CD14-positive monocyte (primary cell): Measurements from ENCODE around the gene CHRNB4. TPM values are rescaled to one million over a fixed set of nuclear protein-coding genes. Genes with fewer than 3 reads are reported as not detected.

Source experiments
- DNase-seq, 3 donors: peaks; one replicate each; pipeline ENCODE4 v3.0.0-alpha.2; 2011 to 2022
- H2AFZ ChIP-seq: 2 replicates; pipeline ENCODE4 v1.6.0; 2012; ENCODE audit warnings: mild to moderate bottlenecking, low read depth, low read length, inconsistent platforms; ENCODE audit not compliant: insufficient read depth, poor library complexity, severe bottlenecking
- H3K27ac ChIP-seq, 2 donors: 1 replicate in 1 of 2; 2 replicates in 1 of 2; pipeline ENCODE4 v1.5.1; 2012 to 2013; ENCODE audit warnings: low read length in 2 of 2, control low read depth in 1 of 2, inconsistent platforms in 1 of 2, low read depth in 1 of 2, mild to moderate bottlenecking in 1 of 2
- H3K27me3 ChIP-seq, 2 donors: one replicate each; pipeline versions ENCODE4 v1.6.0 to v1.6.1; 2011 to 2013; ENCODE audit warnings: low read length in 2 of 2; ENCODE audit not compliant: control insufficient read depth in 2 of 2, insufficient read depth in 2 of 2
- H3K36me3 ChIP-seq, 2 donors: replicated peaks in 1 of 2; 1 replicate in 1 of 2; 2 replicates in 1 of 2; pipeline versions ENCODE4 v1.5.1 to v1.6.1; 2012 to 2013; ENCODE audit warnings: low read length in 2 of 2, control low read depth in 1 of 2, inconsistent platforms in 1 of 2, mild to moderate bottlenecking in 1 of 2; ENCODE audit not compliant: insufficient read depth in 2 of 2, control insufficient read depth in 1 of 2
- H3K4me1 ChIP-seq, 2 donors: 1 replicate in 1 of 2; 2 replicates in 1 of 2; pipeline versions ENCODE4 v1.5.1 to v1.6.1; 2012 to 2013; ENCODE audit warnings: low read length in 2 of 2, control low read depth in 1 of 2, inconsistent platforms in 1 of 2, mild to moderate bottlenecking in 1 of 2, moderate library complexity in 1 of 2; ENCODE audit not compliant: insufficient read depth in 2 of 2, control insufficient read depth in 1 of 2
- H3K4me2 ChIP-seq: replicated peaks from 2 replicates; pipeline ENCODE3; 2012; ENCODE audit warnings: low read length, moderate library complexity, mild to moderate bottlenecking; ENCODE audit not compliant: poor library complexity, severe bottlenecking; ENCODE audit errors: extremely low read depth
- H3K4me3 ChIP-seq, 3 experiments: fragments of 200-600 bp in 1 of 3; sonication (generic) in 1 of 3; replicated peaks in 1 of 3; 1 replicate in 2 of 3; 2 replicates in 1 of 3; pipeline ENCODE4 v1.5.1; 2011 to 2013; ENCODE audit warnings: low read length in 3 of 3, mild to moderate bottlenecking in 3 of 3, control low read depth in 2 of 3, low read depth in 2 of 3, inconsistent platforms in 1 of 3, moderate library complexity in 1 of 3
- H3K79me2 ChIP-seq: 2 replicates; pipeline ENCODE4 v1.6.0; 2012; ENCODE audit warnings: mild to moderate bottlenecking, control low read depth, inconsistent platforms, low read length, moderate library complexity; ENCODE audit not compliant: insufficient read depth
- H3K9ac ChIP-seq: 2 replicates; pipeline ENCODE4 v1.6.0; 2017; ENCODE audit warnings: low read length, mild to moderate bottlenecking; ENCODE audit not compliant: insufficient read depth, poor library complexity, severe bottlenecking
- H3K9me3 ChIP-seq, 2 donors: replicated peaks in 1 of 2; 1 replicate in 1 of 2; 2 replicates in 1 of 2; pipeline versions ENCODE4 v1.5.1 to v1.6.1; 2012 to 2013; ENCODE audit warnings: low read length in 2 of 2, control low read depth in 1 of 2; ENCODE audit not compliant: control insufficient read depth in 1 of 2, insufficient read depth in 1 of 2
- H4K20me1 ChIP-seq: 2 replicates; pipeline ENCODE4 v1.6.0; 2012; ENCODE audit warnings: mild to moderate bottlenecking, low read length, control low read depth, moderate library complexity; ENCODE audit not compliant: insufficient read depth
- H3K27ac Mint-ChIP-seq, 7 donors: one replicate each; pipeline ENCODE4 v1.8.0; 2020; ENCODE audit warnings: mild to moderate bottlenecking in 7 of 7, mixed read lengths in 7 of 7, moderate library complexity in 6 of 7, inconsistent platforms in 2 of 7
- H3K27me3 Mint-ChIP-seq, 3 donors: one replicate each; pipeline ENCODE4 v1.8.0; 2021 to 2022; ENCODE audit warnings: low read depth in 3 of 3, mild to moderate bottlenecking in 3 of 3, mixed read lengths in 3 of 3, moderate library complexity in 3 of 3, inconsistent platforms in 1 of 3
- H3K36me3 Mint-ChIP-seq, 2 donors: one replicate each; pipeline ENCODE4 v1.8.0; 2020; ENCODE audit warnings: mixed read lengths in 2 of 2, inconsistent platforms in 1 of 2, mild to moderate bottlenecking in 1 of 2
- H3K4me1 Mint-ChIP-seq: one replicate; pipeline ENCODE4 v1.8.0; 2020; ENCODE audit warnings: mild to moderate bottlenecking, mixed read lengths
- H3K4me3 Mint-ChIP-seq, 2 donors: one replicate each; pipeline ENCODE4 v1.8.0; 2020; ENCODE audit warnings: mild to moderate bottlenecking in 2 of 2, mixed read lengths in 2 of 2, moderate library complexity in 1 of 2
- H3K9me3 Mint-ChIP-seq, 7 donors: one replicate each; pipeline ENCODE4 v1.8.0; 2020 to 2022; ENCODE audit warnings: mixed read lengths in 7 of 7, mild to moderate bottlenecking in 6 of 7, moderate library complexity in 6 of 7, inconsistent platforms in 2 of 7
- WGBS: methylation state at CpG from one replicate; pipeline ENCODE4 v1.1.5; 2013; ENCODE audit warnings: missing lambda C conversion rate; ENCODE audit not compliant: insufficient coverage; 5-methylcytosine and 5-hydroxymethylcytosine counted together
- intact Hi-C, 2 donors: fragments of 100-400 bp; cut with micrococcal nuclease; formaldehyde crosslinking; loops; one replicate each; pipeline versions ENCODE4 v1.15.0 to v1.15.1; 2023
- polyA plus RNA-seq, 3 donors: library from polyadenylated mRNA; depleted of rRNA in 1 of 3; unstranded in 2 of 3; stranded (reverse) in 1 of 3; fragments of 300-500 nt in 2 of 3; fragments of >200 nt in 1 of 3; fragmentation: Illumina TruSeq in 2 of 3; gene quantifications; 1 replicate in 2 of 3; 2 replicates in 1 of 3; pipeline ENCODE4 v1.2.3, GENCODE V29; 2012 to 2021
- TF ChIP-seq, protein P1 (sequence below): fragments of 200-600 bp; IDR thresholded peaks from one replicate; pipeline ENCODE4 v1.8.0; 2022; ENCODE audit warnings: antibody characterized with exemption, mild to moderate bottlenecking

The CHRNB4 gene
- polyA plus RNA-seq, 3 donors, result not detected

DNA sequence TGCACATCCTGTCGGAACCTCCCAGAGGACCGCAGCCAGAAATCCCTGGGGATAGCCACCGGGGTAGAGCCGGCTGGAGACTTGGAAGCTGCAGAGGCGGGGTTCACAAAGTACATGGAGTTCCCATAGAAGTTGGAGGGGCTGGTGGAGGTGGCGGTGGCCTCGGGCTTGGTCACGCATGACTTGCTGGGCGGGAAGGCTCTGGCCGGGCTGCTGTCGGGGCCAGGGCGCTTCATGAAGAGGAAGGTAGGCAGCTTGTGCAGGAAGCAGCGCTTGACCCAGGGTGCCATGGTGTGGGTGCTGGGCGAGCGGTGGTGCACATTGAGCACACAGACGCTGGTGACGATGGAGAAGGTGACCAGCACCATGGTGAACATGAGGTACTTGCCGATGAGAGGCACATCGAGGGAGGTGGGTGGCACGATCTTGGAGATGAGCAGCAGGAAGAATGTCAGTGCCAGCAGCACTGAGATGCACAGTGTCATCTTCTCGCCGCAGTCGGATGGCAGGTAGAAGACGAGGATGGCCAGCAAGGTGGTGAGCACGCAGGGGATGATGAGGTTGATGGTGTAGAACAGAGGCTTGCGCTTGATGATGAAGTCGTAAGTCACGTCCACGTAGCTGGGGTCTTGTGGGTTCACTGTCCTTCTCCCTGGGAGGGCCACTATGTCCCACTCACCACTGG lies 11.8 kb downstream of the CHRNB4 start:
- no peaks in the 10 kb centered on the region for H3K36me3 ChIP-seq
- H2AFZ ChIP-seq, result no peak overlapping the region
- no peaks in the 10 kb centered on the region for H4K20me1 ChIP-seq
- H3K9me3 ChIP-seq, result peaks cover 4 to 9% of the 10 kb centered on the region in 2 donors
- H3K79me2 ChIP-seq, result no peaks in the 10 kb centered on the region
- H3K4me3 Mint-ChIP-seq, result no peak overlapping the region
- peaks cover 0 to 4% of the 10 kb centered on the region in 2 donors for H3K27me3 ChIP-seq
- H3K9me3 Mint-ChIP-seq, result peaks cover 3 to 12% (median 8%) of the 10 kb centered on the region in 7 donors
- TF ChIP-seq, protein P1, sequence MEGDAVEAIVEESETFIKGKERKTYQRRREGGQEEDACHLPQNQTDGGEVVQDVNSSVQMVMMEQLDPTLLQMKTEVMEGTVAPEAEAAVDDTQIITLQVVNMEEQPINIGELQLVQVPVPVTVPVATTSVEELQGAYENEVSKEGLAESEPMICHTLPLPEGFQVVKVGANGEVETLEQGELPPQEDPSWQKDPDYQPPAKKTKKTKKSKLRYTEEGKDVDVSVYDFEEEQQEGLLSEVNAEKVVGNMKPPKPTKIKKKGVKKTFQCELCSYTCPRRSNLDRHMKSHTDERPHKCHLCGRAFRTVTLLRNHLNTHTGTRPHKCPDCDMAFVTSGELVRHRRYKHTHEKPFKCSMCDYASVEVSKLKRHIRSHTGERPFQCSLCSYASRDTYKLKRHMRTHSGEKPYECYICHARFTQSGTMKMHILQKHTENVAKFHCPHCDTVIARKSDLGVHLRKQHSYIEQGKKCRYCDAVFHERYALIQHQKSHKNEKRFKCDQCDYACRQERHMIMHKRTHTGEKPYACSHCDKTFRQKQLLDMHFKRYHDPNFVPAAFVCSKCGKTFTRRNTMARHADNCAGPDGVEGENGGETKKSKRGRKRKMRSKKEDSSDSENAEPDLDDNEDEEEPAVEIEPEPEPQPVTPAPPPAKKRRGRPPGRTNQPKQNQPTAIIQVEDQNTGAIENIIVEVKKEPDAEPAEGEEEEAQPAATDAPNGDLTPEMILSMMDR, result no peak
- H3K27ac ChIP-seq, result no peak overlapping the region
- no peaks in the 10 kb centered on the region for H3K36me3 Mint-ChIP-seq
- H3K9ac ChIP-seq, result no peak overlapping the region
- no peak overlapping the region for H3K4me3 ChIP-seq
- H3K27me3 Mint-ChIP-seq, result peaks cover 11 to 13% (median 12%) of the 10 kb centered on the region in 3 donors
- DNase-seq, result no peak
- no peak overlapping the region for H3K27ac Mint-ChIP-seq
- no peaks in the 10 kb centered on the region for H3K4me1 ChIP-seq
- H3K4me1 Mint-ChIP-seq, result no peaks in the 10 kb centered on the region
- intact Hi-C loops, result no loop called here
- WGBS, result 93% methylated on average over 26 of the region's 29 CpGs
- H3K4me2 ChIP-seq, result no peak overlapping the region

DNA sequence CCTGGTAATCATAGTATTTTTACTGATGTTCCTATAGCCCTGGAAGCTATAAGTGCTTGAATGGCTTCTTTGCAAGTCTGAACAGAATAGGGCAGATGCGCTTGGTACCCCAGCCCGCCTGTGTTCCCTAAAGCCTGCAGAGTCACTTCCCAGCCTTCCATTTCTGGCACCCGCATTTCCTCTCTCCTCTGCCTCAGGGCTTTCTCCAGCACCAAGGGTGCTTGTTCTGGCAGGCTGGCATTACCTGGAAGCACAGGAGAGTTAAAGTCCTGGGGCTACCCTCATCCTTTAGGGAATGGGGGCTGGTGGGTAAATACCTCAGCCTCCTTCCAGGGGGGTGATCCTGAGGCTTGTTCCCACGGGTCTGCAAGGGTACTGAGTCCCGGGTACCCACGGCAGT lies 12.8 kb downstream of the CHRNB4 start:
- peaks cover 0 to 6% (median 4%) of the 10 kb centered on the region in 7 donors for H3K9me3 Mint-ChIP-seq
- no peaks in the 10 kb centered on the region for H3K36me3 ChIP-seq
- no peak overlapping the region for H3K4me2 ChIP-seq

More for the DNA sequence above, 12.8 kb downstream of the CHRNB4 start:
- TF ChIP-seq, protein P1, result no peak
- no peak overlapping the region for H3K4me3 Mint-ChIP-seq
- intact Hi-C loops, result no loop called here
- 69% methylated on average over 4 of the region's 6 CpGs for WGBS
- Histone ChIP-seq H3K27ac (no peak overlapping the region), H3K4me1 (no peaks in the 10 kb centered on the region), H3K4me3 (no peak overlapping the region), H3K27me3 (peaks cover 0 to 4% of the 10 kb centered on the region in 2 donors), H3K9ac (no peak overlapping the region), H3K9me3 (peaks cover 0 to 5% of the 10 kb centered on the region in 2 donors), H3K79me2 (no peaks in the 10 kb centered on the region), H4K20me1 (no peaks in the 10 kb centered on the region), H2AFZ (no peak overlapping the region)
- H3K27me3 Mint-ChIP-seq, result peaks cover 12 to 17% (median 12%) of the 10 kb centered on the region in 3 donors
- no peak for DNase-seq
- no peaks in the 10 kb centered on the region for H3K36me3 Mint-ChIP-seq
- no peaks in the 10 kb centered on the region for H3K4me1 Mint-ChIP-seq
- no peak overlapping the region for H3K27ac Mint-ChIP-seq
